Stomach (tissue), 4 donors: Measurements from ENCODE around the gene GOSR1.

Experiments used
- EP300 ChIP-seq: sonication (generic); formaldehyde crosslinking; IDR thresholded peaks from one replicate; pipeline ENCODE4 v1.6.1; 2017; ENCODE audit warnings: antibody characterized with exemption
- POLR2A ChIP-seq, 4 donors: fragments of 450-650 bp; IDR thresholded peaks; one replicate each; pipeline ENCODE4 v1.6.1; 2016; ENCODE audit warnings: antibody characterized with exemption in 4 of 4, control low read depth in 2 of 4, mild to moderate bottlenecking in 1 of 4, moderate library complexity in 1 of 4
- POLR2AphosphoS5 ChIP-seq, 3 donors: sonication (generic); formaldehyde crosslinking; IDR thresholded peaks; one replicate each; pipeline ENCODE4 v1.6.1; 2016; ENCODE audit warnings: antibody characterized with exemption in 3 of 3
- TF ChIP-seq, protein P1 (sequence below), 7 experiments: fragments of 450-650 bp in 4 of 7; fragments of 200-600 bp in 3 of 7; sonication (generic) in 3 of 7; IDR thresholded peaks; one replicate each; pipeline ENCODE4 v1.5.1; 2016 to 2019; ENCODE audit warnings: antibody characterized with exemption in 7 of 7, control low read depth in 2 of 7, mild to moderate bottlenecking in 1 of 7

DNA sequence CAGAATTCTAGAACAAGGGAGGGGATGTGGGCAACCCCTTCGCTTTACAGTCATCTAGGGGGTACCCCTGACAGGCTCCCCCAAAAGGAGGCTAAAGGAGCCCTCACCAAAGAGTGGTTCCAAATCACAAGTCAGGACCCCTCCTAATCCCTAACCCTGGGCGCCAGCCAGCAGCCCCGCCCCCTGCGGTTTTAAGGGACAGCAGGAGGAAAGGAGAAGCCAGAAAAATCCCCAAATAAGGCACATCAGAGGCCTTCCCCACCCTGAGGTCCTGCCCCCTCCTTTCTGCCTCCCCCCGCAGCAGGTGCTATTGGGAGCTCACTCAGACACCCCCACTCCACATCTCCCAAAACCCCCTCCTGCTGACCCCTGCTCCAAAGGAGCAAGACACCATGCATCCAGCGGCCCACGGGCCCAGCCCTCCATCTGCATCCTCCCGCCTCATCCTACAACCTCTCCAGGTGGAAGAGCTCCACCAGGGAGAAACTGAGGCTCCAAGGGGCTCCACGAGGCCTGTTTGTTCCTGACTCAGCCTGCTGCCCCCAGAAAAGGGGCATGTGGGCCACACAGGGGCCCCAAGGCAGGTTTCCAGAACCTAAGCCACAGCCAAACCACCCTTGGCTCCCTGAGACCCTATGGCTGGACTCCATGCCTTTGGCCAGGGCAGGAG, 93.5 kb downstream of the GOSR1 start:
- TF ChIP-seq POLR2A (IDR thresholded peaks at IDR 0.05) (no peak), EP300 (no peak), POLR2AphosphoS5 (IDR thresholded peaks at IDR 0.05) (no peak)
- TF ChIP-seq, protein P1, sequence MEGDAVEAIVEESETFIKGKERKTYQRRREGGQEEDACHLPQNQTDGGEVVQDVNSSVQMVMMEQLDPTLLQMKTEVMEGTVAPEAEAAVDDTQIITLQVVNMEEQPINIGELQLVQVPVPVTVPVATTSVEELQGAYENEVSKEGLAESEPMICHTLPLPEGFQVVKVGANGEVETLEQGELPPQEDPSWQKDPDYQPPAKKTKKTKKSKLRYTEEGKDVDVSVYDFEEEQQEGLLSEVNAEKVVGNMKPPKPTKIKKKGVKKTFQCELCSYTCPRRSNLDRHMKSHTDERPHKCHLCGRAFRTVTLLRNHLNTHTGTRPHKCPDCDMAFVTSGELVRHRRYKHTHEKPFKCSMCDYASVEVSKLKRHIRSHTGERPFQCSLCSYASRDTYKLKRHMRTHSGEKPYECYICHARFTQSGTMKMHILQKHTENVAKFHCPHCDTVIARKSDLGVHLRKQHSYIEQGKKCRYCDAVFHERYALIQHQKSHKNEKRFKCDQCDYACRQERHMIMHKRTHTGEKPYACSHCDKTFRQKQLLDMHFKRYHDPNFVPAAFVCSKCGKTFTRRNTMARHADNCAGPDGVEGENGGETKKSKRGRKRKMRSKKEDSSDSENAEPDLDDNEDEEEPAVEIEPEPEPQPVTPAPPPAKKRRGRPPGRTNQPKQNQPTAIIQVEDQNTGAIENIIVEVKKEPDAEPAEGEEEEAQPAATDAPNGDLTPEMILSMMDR (IDR thresholded peaks at IDR 0.05) = no peak
